ENCODE data around the gene TMTC1.

DNA sequence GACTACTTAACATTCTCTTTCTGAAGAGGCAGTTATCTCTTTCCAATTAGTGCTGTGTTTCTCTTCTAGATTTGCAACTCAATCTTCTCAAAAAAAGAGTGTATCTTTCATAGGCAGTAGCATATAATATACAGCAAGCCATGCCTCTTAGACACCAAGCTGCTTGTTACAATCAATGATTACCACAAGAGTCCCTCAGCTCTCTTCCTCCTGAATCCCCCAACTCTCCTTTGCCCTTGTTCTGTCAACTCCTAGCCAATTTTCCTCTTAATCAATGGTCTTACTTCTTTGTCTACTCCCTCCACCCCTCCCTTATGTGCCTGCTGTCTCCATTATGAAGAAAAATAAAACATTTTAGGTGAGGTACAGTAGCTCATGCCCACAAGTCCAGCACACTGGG lies 2.6 kb downstream of the TMTC1 start:
- TF ChIP-seq, protein P1, sequence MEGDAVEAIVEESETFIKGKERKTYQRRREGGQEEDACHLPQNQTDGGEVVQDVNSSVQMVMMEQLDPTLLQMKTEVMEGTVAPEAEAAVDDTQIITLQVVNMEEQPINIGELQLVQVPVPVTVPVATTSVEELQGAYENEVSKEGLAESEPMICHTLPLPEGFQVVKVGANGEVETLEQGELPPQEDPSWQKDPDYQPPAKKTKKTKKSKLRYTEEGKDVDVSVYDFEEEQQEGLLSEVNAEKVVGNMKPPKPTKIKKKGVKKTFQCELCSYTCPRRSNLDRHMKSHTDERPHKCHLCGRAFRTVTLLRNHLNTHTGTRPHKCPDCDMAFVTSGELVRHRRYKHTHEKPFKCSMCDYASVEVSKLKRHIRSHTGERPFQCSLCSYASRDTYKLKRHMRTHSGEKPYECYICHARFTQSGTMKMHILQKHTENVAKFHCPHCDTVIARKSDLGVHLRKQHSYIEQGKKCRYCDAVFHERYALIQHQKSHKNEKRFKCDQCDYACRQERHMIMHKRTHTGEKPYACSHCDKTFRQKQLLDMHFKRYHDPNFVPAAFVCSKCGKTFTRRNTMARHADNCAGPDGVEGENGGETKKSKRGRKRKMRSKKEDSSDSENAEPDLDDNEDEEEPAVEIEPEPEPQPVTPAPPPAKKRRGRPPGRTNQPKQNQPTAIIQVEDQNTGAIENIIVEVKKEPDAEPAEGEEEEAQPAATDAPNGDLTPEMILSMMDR (IDR thresholded peaks at IDR 0.05) = no peak
- TF ChIP-seq POLR2AphosphoS5 (IDR thresholded peaks at IDR 0.05) = no peak
